Measurements from ENCODE around the gene TAF1.

DNA sequence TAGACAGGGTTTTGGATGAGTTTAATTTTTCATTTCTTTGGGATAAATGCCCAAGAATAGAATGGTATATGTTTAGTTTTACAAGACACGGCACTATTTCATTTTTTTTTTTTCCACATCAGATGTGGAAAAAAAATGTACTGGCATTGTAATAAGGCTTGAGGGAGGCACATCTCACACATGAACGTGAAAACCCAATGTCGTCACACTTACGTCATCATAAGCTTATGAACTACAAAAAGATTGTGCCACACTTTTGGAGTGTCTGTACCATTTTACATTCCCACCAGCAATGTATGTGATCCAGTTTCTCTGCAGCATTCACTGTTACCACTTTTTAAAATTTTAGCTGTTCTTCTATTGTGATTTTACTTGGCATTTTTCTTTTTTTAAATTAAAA is 74.2 kb downstream of the TAF1 start:
- TF ChIP-seq CTCF (IDR thresholded peaks at IDR 0.05; ENCODE audit: control extremely low read depth in 1 of 3, insufficient read depth in 1 of 3, low read depth in 1 of 3, low read length in 3 of 3) (no peak), KDM5A (IDR thresholded peaks at IDR 0.05; ENCODE audit: low read length) (no peak), SP4 (IDR thresholded peaks at IDR 0.05; ENCODE audit: low read length) (no peak), ATF2 (IDR thresholded peaks at IDR 0.05; ENCODE audit: low read length) (no peak), TAF1 (IDR thresholded peaks at IDR 0.05; ENCODE audit: low read depth, low read length) (no peak), CEBPB (IDR thresholded peaks at IDR 0.05; ENCODE audit: low read depth, low read length) (no peak), JUND (IDR thresholded peaks at IDR 0.05; ENCODE audit: low read length) (no peak), POLR2AphosphoS5 (IDR thresholded peaks at IDR 0.05; ENCODE audit: low read depth, low read length) (no peak), CBX5 (IDR thresholded peaks at IDR 0.05; ENCODE audit: low read depth, low read length) (no peak)

Data from H1 (cell line).